ENCODE results near the gene ARHGEF10L.

ARHGEF10L gene

DNA sequence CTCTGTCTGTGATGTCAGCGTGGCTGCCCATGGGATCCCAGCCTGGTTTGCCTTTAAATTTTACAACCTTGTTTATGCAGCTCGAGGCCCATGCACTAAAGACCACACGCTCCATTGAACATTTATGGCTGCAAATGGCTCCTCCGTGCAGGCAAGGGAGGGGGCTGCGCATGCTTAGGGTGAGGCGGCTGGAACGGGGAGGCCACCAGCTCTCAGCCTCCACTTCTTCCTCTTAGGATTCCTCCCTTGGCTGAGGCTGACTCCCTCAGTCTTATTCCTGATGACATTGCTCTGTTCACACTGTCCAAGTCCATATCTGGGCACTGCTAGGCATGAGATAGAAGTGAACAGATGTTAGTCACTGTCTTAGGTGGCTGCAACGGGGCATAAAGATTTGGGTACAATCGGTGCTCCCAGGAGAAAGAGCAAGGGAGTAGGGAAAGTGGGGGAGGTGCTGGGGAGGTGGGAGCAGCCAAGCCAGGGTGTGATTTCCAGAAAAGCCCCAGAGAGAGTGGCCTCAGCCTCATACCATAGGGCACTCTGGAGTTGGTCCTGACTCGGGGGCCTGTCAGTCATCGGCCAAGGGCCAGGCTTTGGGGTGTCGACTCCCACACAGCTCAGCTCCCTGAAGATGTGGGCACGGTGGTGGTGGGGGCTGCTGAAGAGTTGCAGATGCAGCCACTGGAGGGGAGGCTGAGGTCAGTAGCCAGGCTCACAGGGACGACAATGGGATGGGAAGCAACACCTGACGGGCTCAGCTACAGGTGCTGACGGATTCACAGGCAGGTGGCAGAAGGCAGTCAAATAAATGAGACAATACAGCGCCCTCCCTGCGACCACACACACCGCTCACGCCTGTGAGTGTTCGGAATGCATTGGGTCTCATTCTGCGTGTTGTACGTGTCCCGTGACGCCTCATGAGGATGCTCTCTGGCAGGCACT lies 178.4 kb downstream of the ARHGEF10L start:
- Histone ChIP-seq H3K4me1 (ENCODE audit: control insufficient read depth, low read length) (no peaks in the 10 kb centered on the region), H3K27ac (ENCODE audit: low read depth, low read length) (no peak overlapping the region), H3K36me3 (ENCODE audit: control insufficient read depth, low read length) (no peaks in the 10 kb centered on the region), H3K9me2 (replicated peaks; ENCODE audit: control insufficient read depth, low read length) (no peaks in the 10 kb centered on the region), H3K79me2 (ENCODE audit: control insufficient read depth, low read length) (no peaks in the 10 kb centered on the region), H3K9me3 (ENCODE audit: control insufficient read depth, insufficient read depth, low read length) (no peaks in the 10 kb centered on the region), H3K4me2 (ENCODE audit: low read length) (no peak overlapping the region), H3K4me3 (ENCODE audit: low read length) (no peak overlapping the region), H3K27me3 (ENCODE audit: control insufficient read depth, low read length) (no peaks in the 10 kb centered on the region), H4K20me1 (ENCODE audit: control insufficient read depth, insufficient read depth, low read depth, low read length) (no peaks in the 10 kb centered on the region), H3F3A (ENCODE audit: control insufficient read depth, insufficient read depth) (no peaks in the 10 kb centered on the region)
- TF ChIP-seq EZH2phosphoT487 (IDR thresholded peaks at IDR 0.05; ENCODE audit: borderline replicate concordance, low read length) = no peak
- TF ChIP-seq, protein P1, sequence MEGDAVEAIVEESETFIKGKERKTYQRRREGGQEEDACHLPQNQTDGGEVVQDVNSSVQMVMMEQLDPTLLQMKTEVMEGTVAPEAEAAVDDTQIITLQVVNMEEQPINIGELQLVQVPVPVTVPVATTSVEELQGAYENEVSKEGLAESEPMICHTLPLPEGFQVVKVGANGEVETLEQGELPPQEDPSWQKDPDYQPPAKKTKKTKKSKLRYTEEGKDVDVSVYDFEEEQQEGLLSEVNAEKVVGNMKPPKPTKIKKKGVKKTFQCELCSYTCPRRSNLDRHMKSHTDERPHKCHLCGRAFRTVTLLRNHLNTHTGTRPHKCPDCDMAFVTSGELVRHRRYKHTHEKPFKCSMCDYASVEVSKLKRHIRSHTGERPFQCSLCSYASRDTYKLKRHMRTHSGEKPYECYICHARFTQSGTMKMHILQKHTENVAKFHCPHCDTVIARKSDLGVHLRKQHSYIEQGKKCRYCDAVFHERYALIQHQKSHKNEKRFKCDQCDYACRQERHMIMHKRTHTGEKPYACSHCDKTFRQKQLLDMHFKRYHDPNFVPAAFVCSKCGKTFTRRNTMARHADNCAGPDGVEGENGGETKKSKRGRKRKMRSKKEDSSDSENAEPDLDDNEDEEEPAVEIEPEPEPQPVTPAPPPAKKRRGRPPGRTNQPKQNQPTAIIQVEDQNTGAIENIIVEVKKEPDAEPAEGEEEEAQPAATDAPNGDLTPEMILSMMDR (IDR thresholded peaks at IDR 0.05; ENCODE audit: low read depth, low read length, poor library complexity, severe bottlenecking) = no peak

DNA sequence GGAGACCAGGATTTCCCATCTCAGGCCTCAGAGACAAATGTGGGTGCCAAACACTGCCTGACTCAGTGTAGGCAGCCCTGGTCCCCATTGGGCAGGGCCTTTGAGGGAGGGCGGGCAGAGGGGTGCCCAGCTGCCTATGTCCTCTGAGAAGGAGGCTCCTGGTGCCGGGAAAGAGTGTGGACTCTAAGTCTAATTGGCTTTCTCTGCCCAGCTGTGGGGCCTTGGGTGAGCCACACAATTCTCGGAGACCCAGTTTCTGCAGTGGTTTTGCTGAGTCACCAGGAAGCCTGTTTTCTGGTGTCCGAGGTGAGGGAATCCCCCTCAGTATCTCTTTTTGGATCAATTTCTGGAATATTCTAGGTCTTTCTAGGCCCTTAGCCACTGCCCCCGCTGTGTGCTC lies 180.4 kb downstream of the ARHGEF10L start:
- no peak overlapping the region for H3K4me3 ChIP-seq (ENCODE audit: low read length)
- no peaks in the 10 kb centered on the region for H3K9me2 ChIP-seq (replicated peaks; ENCODE audit: control insufficient read depth, low read length)
- no peak overlapping the region for H3K27ac ChIP-seq (ENCODE audit: low read depth, low read length)
- H3K4me2 ChIP-seq (ENCODE audit: low read length) = no peak overlapping the region
- no peaks in the 10 kb centered on the region for H3K36me3 ChIP-seq (ENCODE audit: control insufficient read depth, low read length)
- H3K4me1 ChIP-seq (ENCODE audit: control insufficient read depth, low read length) = no peaks in the 10 kb centered on the region
- H3K27me3 ChIP-seq (ENCODE audit: control insufficient read depth, low read length) = no peaks in the 10 kb centered on the region
- H4K20me1 ChIP-seq (ENCODE audit: control insufficient read depth, insufficient read depth, low read depth, low read length) = no peaks in the 10 kb centered on the region
- H3K79me2 ChIP-seq (ENCODE audit: control insufficient read depth, low read length) = no peaks in the 10 kb centered on the region
- TF ChIP-seq, protein P1 (IDR thresholded peaks at IDR 0.05; ENCODE audit: low read depth, low read length, poor library complexity, severe bottlenecking) = no peak
- no peak for TF ChIP-seq EZH2phosphoT487 (IDR thresholded peaks at IDR 0.05; ENCODE audit: borderline replicate concordance, low read length)
- H3K9me3 ChIP-seq (ENCODE audit: control insufficient read depth, insufficient read depth, low read length) = no peaks in the 10 kb centered on the region
- no peaks in the 10 kb centered on the region for H3F3A ChIP-seq (ENCODE audit: control insufficient read depth, insufficient read depth)

DNA sequence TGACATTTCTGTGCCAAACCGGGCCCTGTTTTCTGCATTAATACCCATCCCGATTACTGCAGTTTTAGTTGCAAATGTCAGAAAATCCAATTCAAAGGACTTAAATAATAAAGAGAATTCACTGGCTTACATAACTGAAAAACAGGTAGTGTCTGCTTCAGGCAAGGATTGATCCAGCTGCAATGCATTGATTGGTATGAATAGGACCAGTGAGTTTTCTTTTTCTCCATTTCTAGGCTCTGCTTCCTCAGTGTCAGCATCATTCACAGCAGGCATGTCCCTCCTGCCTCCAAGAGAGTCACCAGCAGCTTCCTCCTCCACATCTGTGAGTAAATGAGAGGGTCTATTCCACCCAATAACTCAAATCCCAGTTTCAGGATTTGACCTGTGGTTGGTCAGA lies 181.9 kb downstream of the ARHGEF10L start:
- H3K27ac ChIP-seq (ENCODE audit: low read depth, low read length) = no peak overlapping the region
- H3F3A ChIP-seq (ENCODE audit: control insufficient read depth, insufficient read depth) = no peaks in the 10 kb centered on the region
- no peaks in the 10 kb centered on the region for H4K20me1 ChIP-seq (ENCODE audit: control insufficient read depth, insufficient read depth, low read depth, low read length)
- no peaks in the 10 kb centered on the region for H3K9me2 ChIP-seq (replicated peaks; ENCODE audit: control insufficient read depth, low read length)
- no peaks in the 10 kb centered on the region for H3K36me3 ChIP-seq (ENCODE audit: control insufficient read depth, low read length)
- H3K27me3 ChIP-seq (ENCODE audit: control insufficient read depth, low read length) = no peaks in the 10 kb centered on the region
- TF ChIP-seq, protein P1 (IDR thresholded peaks at IDR 0.05; ENCODE audit: low read depth, low read length, poor library complexity, severe bottlenecking) = no peak
- TF ChIP-seq EZH2phosphoT487 (IDR thresholded peaks at IDR 0.05; ENCODE audit: borderline replicate concordance, low read length) = no peak
- H3K4me1 ChIP-seq (ENCODE audit: control insufficient read depth, low read length) = no peaks in the 10 kb centered on the region
- no peaks in the 10 kb centered on the region for H3K9me3 ChIP-seq (ENCODE audit: control insufficient read depth, insufficient read depth, low read length)
- H3K4me2 ChIP-seq (ENCODE audit: low read length) = no peak overlapping the region
- H3K4me3 ChIP-seq (ENCODE audit: low read length) = no peak overlapping the region
- H3K79me2 ChIP-seq (ENCODE audit: control insufficient read depth, low read length) = no peaks in the 10 kb centered on the region

All from DOHH2 (cell line).